ENCODE data around the gene NACC1.
"Not testable (repeated sequence)": the region's sequence is repeated elsewhere in the genome, so short reads cannot be mapped to it uniquely, and the experiment has no call there.

The NACC1 gene

GRCh38 chr19:13177584-13177983 lies 59.5 kb downstream of the NACC1 start:
- intact Hi-C loops (cut with micrococcal nuclease); H3K27ac Mint-ChIP-seq; H3K4me3 Mint-ChIP-seq; H3K27me3 Mint-ChIP-seq; H3K9me3 Mint-ChIP-seq; H3K36me3 Mint-ChIP-seq (ENCODE audit: low read depth): not testable (repeated sequence)
- H3K4me1 Mint-ChIP-seq (ENCODE audit: low read depth) = peaks cover 22% of the 10 kb centered on the region

- H3K27me3 Mint-ChIP-seq; H3K4me3 Mint-ChIP-seq; H3K27ac Mint-ChIP-seq; H3K9me3 Mint-ChIP-seq; H3K36me3 Mint-ChIP-seq (ENCODE audit: low read depth); intact Hi-C loops (cut with micrococcal nuclease): not testable (repeated sequence)
- H3K4me1 Mint-ChIP-seq (ENCODE audit: low read depth) = peaks cover 15% of the 10 kb centered on the region
These were observed 60.2 kb downstream of the NACC1 start for GRCh38 chr19:13178291-13178690.

GRCh38 chr19:13181747-13182388 lies 63.8 kb downstream of the NACC1 start:
- intact Hi-C loops (cut with micrococcal nuclease) = no loop called here
- no peak overlapping the region for H3K4me3 Mint-ChIP-seq
- peaks cover 1% of the 10 kb centered on the region for H3K27me3 Mint-ChIP-seq
- H3K4me1 Mint-ChIP-seq (ENCODE audit: low read depth) = peaks cover 14% of the 10 kb centered on the region
- H3K36me3 Mint-ChIP-seq (ENCODE audit: low read depth) = no peaks in the 10 kb centered on the region
- H3K27ac Mint-ChIP-seq = peak overlapping the region; percentile 76
- no peaks in the 10 kb centered on the region for H3K9me3 Mint-ChIP-seq

GRCh38 chr19:13184926-13185325 lies 66.9 kb downstream of the NACC1 start:
- H3K27me3 Mint-ChIP-seq; H3K27ac Mint-ChIP-seq; intact Hi-C loops (cut with micrococcal nuclease); H3K9me3 Mint-ChIP-seq; H3K4me3 Mint-ChIP-seq; H3K36me3 Mint-ChIP-seq (ENCODE audit: low read depth): not testable (repeated sequence)
- H3K4me1 Mint-ChIP-seq (ENCODE audit: low read depth) = peaks cover 14% of the 10 kb centered on the region

GRCh38 chr19:13185763-13186657 lies 67.9 kb downstream of the NACC1 start:
- H3K4me3 Mint-ChIP-seq; H3K27me3 Mint-ChIP-seq; H3K9me3 Mint-ChIP-seq; H3K27ac Mint-ChIP-seq; H3K36me3 Mint-ChIP-seq (ENCODE audit: low read depth); intact Hi-C loops (cut with micrococcal nuclease); H3K4me1 Mint-ChIP-seq (ENCODE audit: low read depth): not testable (repeated sequence)

GRCh38 chr19:13186688-13187087 lies 68.6 kb downstream of the NACC1 start:
- H3K4me3 Mint-ChIP-seq; H3K36me3 Mint-ChIP-seq (ENCODE audit: low read depth); H3K27ac Mint-ChIP-seq; H3K4me1 Mint-ChIP-seq (ENCODE audit: low read depth); intact Hi-C loops (cut with micrococcal nuclease); H3K27me3 Mint-ChIP-seq; H3K9me3 Mint-ChIP-seq: not testable (repeated sequence)

- no peaks in the 10 kb centered on the region for H3K9me3 Mint-ChIP-seq
- H3K27ac Mint-ChIP-seq = peak overlapping the region; percentile 1
- H3K4me1 Mint-ChIP-seq (ENCODE audit: low read depth) = no peaks in the 10 kb centered on the region
- H3K36me3 Mint-ChIP-seq (ENCODE audit: low read depth) = no peaks in the 10 kb centered on the region
- intact Hi-C loops (cut with micrococcal nuclease) = no loop called here
- peaks cover 1% of the 10 kb centered on the region for H3K27me3 Mint-ChIP-seq
- H3K4me3 Mint-ChIP-seq = no peak overlapping the region
These were observed 69.4 kb downstream of the NACC1 start for GRCh38 chr19:13187419-13187818.

- intact Hi-C loops (cut with micrococcal nuclease) = no loop called here
- Mint-ChIP-seq H3K27ac (no peak overlapping the region), H3K4me1 (ENCODE audit: low read depth) (peaks cover 6% of the 10 kb centered on the region), H3K36me3 (ENCODE audit: low read depth) (no peaks in the 10 kb centered on the region), H3K4me3 (no peak overlapping the region), H3K9me3 (no peaks in the 10 kb centered on the region), H3K27me3 (peaks cover 1% of the 10 kb centered on the region)
These were observed 71.5 kb downstream of the NACC1 start for GRCh38 chr19:13189600-13189999.
